PC-9 (cell line): ENCODE data around the gene MRPL45. TPM values are rescaled to one million over a fixed set of nuclear protein-coding genes. Genes with fewer than 3 reads are reported as not detected.

ENCODE experiments used
- BruUV-seq: library from RNA; stranded (reverse); fragments of 400-500 nt; replicated peaks from 2 replicates; lab custom pipeline; 2021; lab: Mats Ljungman, UMichigan
- CTCF ChIA-PET: fragments of 300-600 bp; sonication (Branson Sonifier 250); formaldehyde crosslinking; loops from one replicate; lab custom pipeline; 2022; ENCODE audit warnings: antibody characterized with exemption; lab: Charles Lee
- POLR2A ChIA-PET: fragments of 300-600 bp; sonication (Branson Sonifier 250); formaldehyde crosslinking; loops from one replicate; lab custom pipeline; 2022; ENCODE audit warnings: antibody characterized with exemption; ENCODE audit not compliant: unreplicated experiment; lab: Charles Lee
- DNase-seq, 2 experiments: peaks; one replicate each; pipeline versions ENCODE4 v3.0.0 to v3.0.0-alpha.2; 2015 to 2022; ENCODE audit warnings: mixed read lengths in 1 of 2
- H2AFZ ChIP-seq: fragments of 200-600 bp; sonication (generic); 2 replicates; pipeline ENCODE4 v1.8.1; 2017; ENCODE audit warnings: antibody characterized with exemption
- H3F3A ChIP-seq: fragments of 200-600 bp; sonication (generic); 2 replicates; pipeline ENCODE4 v1.8.1; 2017; ENCODE audit warnings: antibody characterized with exemption, mild to moderate bottlenecking, low read depth; ENCODE audit not compliant: insufficient read depth
- H3K27ac ChIP-seq: fragments of 200-600 bp; sonication (generic); 2 replicates; pipeline ENCODE4 v1.6.1; 2016; ENCODE audit warnings: mixed run types
- H3K27me3 ChIP-seq: fragments of 200-600 bp; sonication (generic); 2 replicates; pipeline ENCODE4 v1.6.1; 2016; ENCODE audit warnings: low read depth, mixed run types; ENCODE audit not compliant: insufficient read depth
- H3K36me3 ChIP-seq: fragments of 200-600 bp; sonication (generic); 2 replicates; pipeline ENCODE4 v1.6.1; 2016; ENCODE audit warnings: low read depth, mixed run types
- H3K4me1 ChIP-seq: fragments of 200-600 bp; sonication (generic); replicated peaks from 2 replicates; pipeline ENCODE4 v1.6.1; 2016; ENCODE audit warnings: mixed run types; ENCODE audit not compliant: insufficient read depth
- H3K4me2 ChIP-seq: fragments of 200-600 bp; sonication (generic); 2 replicates; pipeline ENCODE4 v1.6.1; 2017; ENCODE audit warnings: mixed run types
- H3K4me3 ChIP-seq: fragments of 200-600 bp; sonication (generic); 2 replicates; pipeline ENCODE4 v1.6.1; 2016; ENCODE audit warnings: mixed run types
- H3K79me2 ChIP-seq: fragments of 200-600 bp; sonication (generic); 2 replicates; pipeline ENCODE4 v1.6.1; 2017; ENCODE audit warnings: low read depth, mixed run types
- H3K9me2 ChIP-seq: fragments of 200-600 bp; sonication (generic); 2 replicates; pipeline ENCODE4 v1.8.1; 2017; ENCODE audit warnings: mild to moderate bottlenecking; ENCODE audit not compliant: insufficient read depth
- H3K9me3 ChIP-seq: fragments of 200-600 bp; sonication (generic); 2 replicates; pipeline ENCODE4 v1.8.1; 2016; ENCODE audit warnings: low read depth; ENCODE audit not compliant: insufficient read depth
- H4K20me1 ChIP-seq: fragments of 200-600 bp; sonication (generic); 2 replicates; pipeline ENCODE4 v1.8.1; 2017; ENCODE audit not compliant: insufficient read depth
- CTCF ChIP-seq: fragments of 200-600 bp; sonication (generic); conservative IDR thresholded peaks from 2 replicates; pipeline ENCODE4 v1.6.1; 2017; ENCODE audit warnings: mixed run types, antibody characterized with exemption, mild to moderate bottlenecking, moderate library complexity
- EZH2 ChIP-seq: fragments of 200-600 bp; sonication (generic); IDR thresholded peaks from 2 replicates; pipeline ENCODE4 v1.8.0; 2017; ENCODE audit warnings: antibody characterized with exemption, low read depth
- intact Hi-C: fragments of 100-400 bp; cut with micrococcal nuclease; formaldehyde crosslinking; loops from one replicate; pipeline ENCODE4 v1.10.0; 2022; ENCODE audit not compliant: unreplicated experiment
- total RNA-seq: library from RNA; stranded (reverse); gene quantifications from 2 replicates; pipeline ENCODE4 v1.2.3, GENCODE V29; 2021

Gene MRPL45
- total RNA-seq, 1 experiment from 2014 or later, result 56.2 TPM

- Histone ChIP-seq H3F3A (no peaks in the 10 kb centered on the region), H3K4me1 (no peaks in the 10 kb centered on the region), H3K9me2 (no peaks in the 10 kb centered on the region), H3K9me3 (no peaks in the 10 kb centered on the region), H3K79me2 (no peaks in the 10 kb centered on the region), H3K4me3 (no peak overlapping the region), H3K27ac (no peak overlapping the region), H2AFZ (no peak overlapping the region), H4K20me1 (no peaks in the 10 kb centered on the region), H3K27me3 (no peaks in the 10 kb centered on the region), H3K36me3 (no peaks in the 10 kb centered on the region), H3K4me2 (no peak overlapping the region)
- no peak for DNase-seq
- no peak for TF ChIP-seq CTCF
- TF ChIP-seq EZH2, result no peak
- intact Hi-C loops, result no loop called here
- no TSS peak for BruUV-seq
- CTCF ChIA-PET, result no interaction called here
- POLR2A ChIA-PET, result no interaction called here
Observed at GRCh38 chr17:38328620-38329019, 31.7 kb downstream of the MRPL45 start.

DNA sequence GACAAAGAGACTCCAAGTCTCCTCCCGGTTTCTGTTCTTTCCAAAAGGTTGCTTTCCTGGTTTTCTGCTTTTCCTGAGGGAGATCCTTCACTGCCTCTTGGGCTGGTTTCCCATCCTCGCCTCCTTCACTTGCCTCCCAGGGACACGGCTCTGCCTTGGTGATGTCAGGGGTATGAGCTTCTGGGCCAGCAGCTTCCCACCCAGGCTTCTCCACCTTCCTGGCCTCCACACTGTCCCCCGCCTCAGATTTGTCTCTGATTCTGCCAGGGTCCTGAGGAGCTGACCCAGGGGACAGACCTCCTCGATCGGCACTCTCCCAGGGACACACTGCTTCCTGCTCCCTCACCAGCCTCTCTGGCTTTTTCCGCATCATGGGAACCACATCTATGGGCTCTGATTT, 32.3 kb downstream of the MRPL45 start:
- H4K20me1 ChIP-seq, result no peaks in the 10 kb centered on the region
- no peaks in the 10 kb centered on the region for H3F3A ChIP-seq
- no peak overlapping the region for H3K4me2 ChIP-seq
- H3K4me3 ChIP-seq, result no peak overlapping the region
- BruUV-seq, result no TSS peak
- H2AFZ ChIP-seq, result no peak overlapping the region
- H3K27ac ChIP-seq, result no peak overlapping the region
- H3K4me1 ChIP-seq, result no peaks in the 10 kb centered on the region
- no peaks in the 10 kb centered on the region for H3K79me2 ChIP-seq
- no peak for DNase-seq
- no peak for TF ChIP-seq EZH2
- TF ChIP-seq CTCF, result no peak
- H3K36me3 ChIP-seq, result no peaks in the 10 kb centered on the region
- POLR2A ChIA-PET, result interaction anchor here (0.6 kb wide), 1 partner anchor 9 kb away, joined by 3 read pairs; no protein-coding TSS in a partner anchor
- CTCF ChIA-PET, result no interaction called here
- no peaks in the 10 kb centered on the region for H3K9me3 ChIP-seq
- no peaks in the 10 kb centered on the region for H3K9me2 ChIP-seq
- intact Hi-C loops, result no loop called here
- no peaks in the 10 kb centered on the region for H3K27me3 ChIP-seq

- H3K9me3 ChIP-seq, result no peaks in the 10 kb centered on the region
- no peaks in the 10 kb centered on the region for H3K36me3 ChIP-seq
- DNase-seq, result no peak
- H3K4me3 ChIP-seq, result no peak overlapping the region
- no peak overlapping the region for H3K4me2 ChIP-seq
- no peaks in the 10 kb centered on the region for H3K79me2 ChIP-seq
- H2AFZ ChIP-seq, result no peak overlapping the region
- H3F3A ChIP-seq, result no peaks in the 10 kb centered on the region
- H3K27ac ChIP-seq, result no peak overlapping the region
- TF ChIP-seq EZH2 (no peak), CTCF (no peak)
- POLR2A ChIA-PET, result interaction anchor here (0.6 kb wide), 2 partner anchors 10 to 83 kb away, joined by 3 to 4 read pairs; no protein-coding TSS in a partner anchor
- intact Hi-C loops, result no loop called here
- H3K27me3 ChIP-seq, result no peaks in the 10 kb centered on the region
- H3K9me2 ChIP-seq, result no peaks in the 10 kb centered on the region
- no TSS peak for BruUV-seq
- H3K4me1 ChIP-seq, result no peaks in the 10 kb centered on the region
- H4K20me1 ChIP-seq, result no peaks in the 10 kb centered on the region
- CTCF ChIA-PET, result no interaction called here
Observed at GRCh38 chr17:38329808-38330730, 33.1 kb downstream of the MRPL45 start.
